ENCODE data around the gene BCL7C. TPM values are rescaled to one million over a fixed set of nuclear protein-coding genes. Genes with fewer than 3 reads are reported as not detected.

The BCL7C gene
- total and polyA plus RNA-seq, 2 of the 13 experiments (the other 11 are each of a cell fraction or from before 2014, with no cell fraction given), result 17.7 to 33.8 TPM

DNA sequence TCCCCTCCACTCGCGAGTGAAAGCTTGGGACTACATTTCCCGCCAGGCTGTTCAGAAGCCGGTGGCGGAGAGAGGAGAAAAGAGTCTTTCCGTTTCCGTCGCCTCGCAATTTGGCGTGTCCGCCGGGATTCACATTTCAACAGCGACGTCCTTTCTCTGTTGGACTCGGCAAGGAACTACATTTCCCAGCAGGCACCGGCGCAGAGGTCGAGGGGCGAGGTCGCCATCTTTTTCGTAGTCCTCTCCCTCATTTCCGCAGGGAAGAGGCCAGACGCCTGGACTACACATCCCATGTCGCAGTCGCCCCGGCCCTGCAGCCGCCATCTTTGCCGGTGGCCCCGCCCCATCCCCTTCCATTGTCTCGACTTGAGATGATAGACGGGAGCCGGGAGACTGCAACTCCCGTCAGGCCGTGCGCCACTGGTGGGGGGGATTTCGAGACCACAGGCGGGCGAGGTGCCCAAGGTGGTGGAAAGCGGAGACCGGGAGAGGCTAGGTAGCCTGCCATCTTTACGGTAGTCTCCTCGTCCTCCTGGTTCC, 28.6 kb upstream of the BCL7C start (continued):
- peak; percentile 51; the same call in 1 of the 2 replicates for TF ChIP-seq UBTF (CRISPR knock-in tag; IDR thresholded peaks at IDR 0.05)
- TF ChIP-seq SOX13 (IDR thresholded peaks at IDR 0.05), result peak; percentile 60
- TF ChIP-seq SOX13 (CRISPR knock-in tag; conservative IDR thresholded peaks at IDR 0.05 in 1 of 2, IDR thresholded peaks at IDR 0.05 in 1 of 2), result peak in 1 of 2 experiments; percentile 75; a peak in 2 of 4 replicates
- no peak for TF ChIP-seq ZNF20 (CRISPR knock-in tag; IDR thresholded peaks at IDR 0.05)
- no peak for TF ChIP-seq KDM2A (CRISPR knock-in tag; IDR thresholded peaks at IDR 0.05; ENCODE audit: borderline replicate concordance, low read depth)
- TF ChIP-seq E2F5 (CRISPR knock-in tag; conservative IDR thresholded peaks at IDR 0.05), result no peak
- peak; percentile 77 for TF ChIP-seq HIVEP1 (CRISPR knock-in tag; IDR thresholded peaks at IDR 0.05)
- TF ChIP-seq TBP (CRISPR knock-in tag; IDR thresholded peaks at IDR 0.05), result 0 out of 2 replicates have a peak, but pooled peaks have one; percentile 54
- TF ChIP-seq, protein P1, sequence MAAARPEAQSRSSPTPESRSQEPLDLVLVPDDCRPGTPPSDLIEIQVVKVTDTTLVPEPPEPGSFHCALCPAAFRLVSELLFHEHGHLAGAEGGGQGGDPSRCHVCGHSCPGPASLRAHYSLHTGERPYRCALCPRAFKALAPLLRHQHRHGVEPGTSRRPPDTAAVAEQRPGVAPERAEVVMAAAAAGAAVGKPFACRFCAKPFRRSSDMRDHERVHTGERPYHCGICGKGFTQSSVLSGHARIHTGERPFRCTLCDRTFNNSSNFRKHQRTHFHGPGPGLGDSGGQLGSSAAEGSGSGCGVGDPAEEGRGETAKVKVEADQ (CRISPR knock-in tag; IDR thresholded peaks at IDR 0.05; ENCODE audit: borderline replicate concordance), result no peak
- no peak; the same call in 1 of the 2 replicates for TF ChIP-seq NFIC (IDR thresholded peaks at IDR 0.05; ENCODE audit: low read length)
- peak in 1 of 2 experiments; percentile 15; a peak in 1 of 4 replicates for TF ChIP-seq NR2F1 (CRISPR knock-in tag; IDR thresholded peaks at IDR 0.05)
- TF ChIP-seq MATR3 (CRISPR knock-in tag; IDR thresholded peaks at IDR 0.05), result no peak
- TF ChIP-seq SRF (IDR thresholded peaks at IDR 0.05; ENCODE audit: low read depth, low read length), result no peak; the same call in 1 of the 2 replicates
- no peak for TF ChIP-seq STAG1 (CRISPR knock-in tag; IDR thresholded peaks at IDR 0.05)
- TF ChIP-seq ZNF317 (CRISPR knock-in tag; IDR thresholded peaks at IDR 0.05), result peak; percentile 90; the same call in 1 of the 2 replicates
- TF ChIP-seq ZNF34 (CRISPR knock-in tag; IDR thresholded peaks at IDR 0.05; ENCODE audit: borderline replicate concordance), result no peak
- TF ChIP-seq, protein P2, sequence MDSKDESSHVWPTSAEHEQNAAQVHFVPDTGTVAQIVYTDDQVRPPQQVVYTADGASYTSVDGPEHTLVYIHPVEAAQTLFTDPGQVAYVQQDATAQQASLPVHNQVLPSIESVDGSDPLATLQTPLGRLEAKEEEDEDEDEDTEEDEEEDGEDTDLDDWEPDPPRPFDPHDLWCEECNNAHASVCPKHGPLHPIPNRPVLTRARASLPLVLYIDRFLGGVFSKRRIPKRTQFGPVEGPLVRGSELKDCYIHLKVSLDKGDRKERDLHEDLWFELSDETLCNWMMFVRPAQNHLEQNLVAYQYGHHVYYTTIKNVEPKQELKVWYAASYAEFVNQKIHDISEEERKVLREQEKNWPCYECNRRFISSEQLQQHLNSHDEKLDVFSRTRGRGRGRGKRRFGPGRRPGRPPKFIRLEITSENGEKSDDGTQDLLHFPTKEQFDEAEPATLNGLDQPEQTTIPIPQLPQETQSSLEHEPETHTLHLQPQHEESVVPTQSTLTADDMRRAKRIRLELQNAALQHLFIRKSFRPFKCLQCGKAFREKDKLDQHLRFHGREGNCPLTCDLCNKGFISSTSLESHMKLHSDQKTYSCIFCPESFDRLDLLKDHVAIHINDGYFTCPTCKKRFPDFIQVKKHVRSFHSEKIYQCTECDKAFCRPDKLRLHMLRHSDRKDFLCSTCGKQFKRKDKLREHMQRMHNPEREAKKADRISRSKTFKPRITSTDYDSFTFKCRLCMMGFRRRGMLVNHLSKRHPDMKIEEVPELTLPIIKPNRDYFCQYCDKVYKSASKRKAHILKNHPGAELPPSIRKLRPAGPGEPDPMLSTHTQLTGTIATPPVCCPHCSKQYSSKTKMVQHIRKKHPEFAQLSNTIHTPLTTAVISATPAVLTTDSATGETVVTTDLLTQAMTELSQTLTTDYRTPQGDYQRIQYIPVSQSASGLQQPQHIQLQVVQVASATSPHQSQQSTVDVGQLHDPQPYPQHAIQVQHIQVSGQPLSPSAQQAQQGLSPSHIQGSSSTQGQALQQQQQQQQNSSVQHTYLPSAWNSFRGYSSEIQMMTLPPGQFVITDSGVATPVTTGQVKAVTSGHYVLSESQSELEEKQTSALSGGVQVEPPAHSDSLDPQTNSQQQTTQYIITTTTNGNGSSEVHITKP (CRISPR knock-in tag; IDR thresholded peaks at IDR 0.05; ENCODE audit: low read depth), result peak; percentile 6; the same call in 1 of the 2 replicates
- peak; percentile 99 for TF ChIP-seq NR2C2 (CRISPR knock-in tag; IDR thresholded peaks at IDR 0.05; ENCODE audit: borderline replicate concordance)
- no peak for TF ChIP-seq CHCHD3 (CRISPR knock-in tag; IDR thresholded peaks at IDR 0.05)
- TF ChIP-seq, protein P3, sequence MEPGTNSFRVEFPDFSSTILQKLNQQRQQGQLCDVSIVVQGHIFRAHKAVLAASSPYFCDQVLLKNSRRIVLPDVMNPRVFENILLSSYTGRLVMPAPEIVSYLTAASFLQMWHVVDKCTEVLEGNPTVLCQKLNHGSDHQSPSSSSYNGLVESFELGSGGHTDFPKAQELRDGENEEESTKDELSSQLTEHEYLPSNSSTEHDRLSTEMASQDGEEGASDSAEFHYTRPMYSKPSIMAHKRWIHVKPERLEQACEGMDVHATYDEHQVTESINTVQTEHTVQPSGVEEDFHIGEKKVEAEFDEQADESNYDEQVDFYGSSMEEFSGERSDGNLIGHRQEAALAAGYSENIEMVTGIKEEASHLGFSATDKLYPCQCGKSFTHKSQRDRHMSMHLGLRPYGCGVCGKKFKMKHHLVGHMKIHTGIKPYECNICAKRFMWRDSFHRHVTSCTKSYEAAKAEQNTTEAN (CRISPR knock-in tag; conservative IDR thresholded peaks at IDR 0.05), result peak; percentile 51
- TF ChIP-seq KLF15 (CRISPR knock-in tag; IDR thresholded peaks at IDR 0.05; ENCODE audit: borderline replicate concordance), result no peak

All from HepG2 (cell line).